ENCODE data around the gene POLR3K. TPM values are rescaled to one million over a fixed set of nuclear protein-coding genes. Genes with fewer than 3 reads are reported as not detected.

Gene POLR3K
- total RNA-seq, 2 donors from 2014 or later: 40.6 to 44.3 TPM

DNA sequence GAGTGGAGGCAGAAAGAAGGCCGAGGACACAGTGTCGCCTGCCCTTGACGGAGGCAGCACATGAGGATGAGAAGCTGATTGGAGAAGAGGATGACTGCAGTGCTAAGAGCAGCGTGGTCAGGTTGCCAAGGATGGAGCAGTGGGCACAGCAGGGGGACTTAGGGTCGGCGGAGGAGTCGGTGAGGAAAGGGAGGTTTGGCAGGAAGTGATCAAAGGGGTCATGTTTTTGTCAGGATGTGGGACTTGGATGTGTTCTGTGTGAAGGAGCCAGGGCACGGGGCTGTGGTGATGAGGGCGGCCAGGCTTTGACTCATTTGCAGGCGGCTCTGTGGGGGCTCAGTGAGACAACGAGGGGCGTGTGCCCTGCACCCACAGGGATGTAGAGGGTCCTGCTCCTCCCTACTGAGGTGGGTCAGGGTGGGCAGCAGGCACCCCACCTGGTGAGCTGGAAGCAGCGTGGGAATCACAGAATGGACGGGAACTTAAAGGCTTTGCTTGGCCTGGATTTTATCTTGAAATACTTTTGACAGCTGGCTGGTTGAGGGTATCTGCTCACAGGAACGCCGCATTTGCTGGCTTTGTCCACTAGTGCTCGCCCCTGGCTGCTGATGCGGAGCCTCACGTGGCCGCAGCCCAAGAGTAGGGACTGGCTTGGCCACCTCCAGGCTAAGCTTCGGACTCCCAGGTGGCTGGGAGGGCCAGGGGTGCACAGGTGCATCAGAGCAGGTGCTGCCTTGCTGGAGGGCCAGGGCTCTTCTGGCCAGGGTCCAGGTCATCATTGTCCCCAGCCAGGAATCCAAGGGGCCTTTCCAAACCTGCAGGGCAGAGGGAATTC is 30.6 kb upstream of the POLR3K start:
- DNase-seq (ENCODE audit: low spot score in 2 of 2): no peak
- no peaks in the 10 kb centered on the region for H3K9me3 Mint-ChIP-seq
- H3K36me3 Mint-ChIP-seq: peaks cover 0 to 4% of the 10 kb centered on the region in 2 donors
- H3K27ac Mint-ChIP-seq: peak overlapping the region; percentile 87 to 89
- ATAC-seq: peak; percentile 21 to 31

DNA sequence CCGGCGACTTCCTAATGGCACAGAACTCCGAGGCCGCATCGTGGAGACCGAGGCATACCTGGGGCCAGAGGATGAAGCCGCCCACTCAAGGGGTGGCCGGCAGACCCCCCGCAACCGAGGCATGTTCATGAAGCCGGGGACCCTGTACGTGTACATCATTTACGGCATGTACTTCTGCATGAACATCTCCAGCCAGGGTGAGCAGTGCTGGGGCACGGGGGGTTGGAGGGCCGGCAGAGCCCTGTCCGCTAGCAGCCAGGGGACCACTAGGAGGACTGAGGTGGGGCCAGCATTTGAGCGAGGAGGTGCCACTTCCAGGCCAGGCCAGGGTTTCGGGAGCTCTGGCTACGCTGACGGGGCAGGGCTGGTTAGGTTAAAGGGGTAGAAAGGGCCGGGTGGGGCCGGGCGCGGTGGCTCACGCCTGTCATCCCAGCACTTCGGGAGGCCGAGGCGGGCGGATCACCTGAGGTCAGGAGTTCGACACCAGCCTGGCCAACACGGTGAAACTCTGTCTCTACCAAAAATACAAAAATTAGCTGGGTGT is 29.7 kb upstream of the POLR3K start:
- H3K27ac Mint-ChIP-seq: peak overlapping the region in 1 of 2 donors; percentile 89
- peaks cover 0 to 8% of the 10 kb centered on the region in 2 donors for H3K36me3 Mint-ChIP-seq
- DNase-seq (ENCODE audit: low spot score in 2 of 2) (no peak), ATAC-seq (no peak)
- H3K9me3 Mint-ChIP-seq: no peaks in the 10 kb centered on the region

GRCh38 chr16:79151-80054 is 26.0 kb upstream of the POLR3K start:
- no peak for DNase-seq (ENCODE audit: low spot score in 2 of 2)
- H3K36me3 Mint-ChIP-seq: peaks cover 0 to 8% of the 10 kb centered on the region in 2 donors
- no peaks in the 10 kb centered on the region for H3K9me3 Mint-ChIP-seq
- no peak for ATAC-seq
- H3K27ac Mint-ChIP-seq: peak overlapping the region; percentile 85 to 93

DNA sequence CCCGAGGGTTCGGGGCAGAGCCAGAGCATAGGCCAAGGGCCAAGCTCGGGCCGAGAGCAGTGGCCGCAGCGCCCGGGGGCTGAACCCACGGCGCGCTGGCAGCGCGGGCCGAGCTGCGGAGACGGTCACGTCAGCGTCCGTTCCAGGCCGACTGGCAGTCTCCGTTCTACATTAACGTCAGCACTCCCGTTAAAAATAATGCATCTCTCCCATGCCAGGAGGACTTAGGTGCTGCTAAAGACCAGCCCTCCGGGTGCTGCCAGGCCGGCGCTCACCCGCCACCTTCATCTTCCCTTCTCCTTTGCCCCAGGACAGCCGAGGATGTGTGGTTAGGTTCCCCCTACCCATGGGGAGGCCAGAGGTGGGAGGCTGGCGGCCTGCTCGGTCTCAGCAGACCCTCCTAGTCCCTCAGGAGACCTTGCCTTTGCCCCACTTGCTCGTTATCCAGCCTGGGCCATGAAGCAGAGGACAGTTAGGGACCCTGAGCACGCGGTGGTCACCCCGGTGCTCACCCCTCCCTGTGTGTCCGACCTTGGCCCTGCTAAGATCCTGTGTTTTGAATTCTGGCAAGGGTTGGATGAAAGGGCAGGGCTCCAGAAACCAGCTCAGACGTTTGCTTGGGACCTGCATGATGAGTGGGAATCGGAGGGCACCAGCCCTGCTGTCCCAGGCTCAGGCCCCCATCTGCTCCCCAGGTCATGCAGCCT is 25.2 kb upstream of the POLR3K start:
- peak; percentile 8 to 33 for ATAC-seq
- Mint-ChIP-seq H3K27ac (peak overlapping the region; percentile 85 to 93), H3K36me3 (peaks cover 0 to 8% of the 10 kb centered on the region in 2 donors), H3K9me3 (no peaks in the 10 kb centered on the region)
- DNase-seq (ENCODE audit: low spot score in 2 of 2): no peak

DNA sequence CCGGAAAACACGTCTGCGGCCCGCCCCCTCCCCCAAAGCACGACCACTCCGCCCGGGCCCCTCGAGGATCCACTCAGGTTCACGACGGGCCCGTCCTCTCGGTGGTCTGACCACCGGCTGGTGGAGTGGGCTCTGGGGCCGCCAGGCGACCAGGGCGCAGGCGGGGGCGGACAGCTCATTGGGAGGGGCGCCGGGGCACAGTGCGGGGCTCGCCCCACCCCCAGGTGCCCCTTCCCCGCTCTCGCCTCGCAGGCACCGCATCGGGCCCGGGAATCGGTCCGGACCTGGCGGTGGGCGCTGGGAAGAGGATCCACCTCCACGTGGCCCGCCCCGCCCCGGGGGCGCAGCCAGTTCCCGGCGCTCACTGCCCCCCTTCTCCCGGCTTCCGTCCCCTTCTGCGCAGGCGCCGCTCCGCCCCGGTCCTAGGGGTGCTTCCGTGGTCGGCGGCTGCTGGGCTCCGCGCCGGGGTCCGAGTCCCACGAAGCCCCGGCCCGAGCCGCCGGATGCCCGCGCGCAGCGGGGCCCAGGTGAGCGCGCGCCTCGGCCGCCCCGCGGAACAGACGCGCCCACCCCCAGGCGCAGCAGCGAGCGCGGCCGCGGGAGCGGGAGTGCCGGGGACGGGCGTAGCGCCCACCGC is 24.5 kb upstream of the POLR3K start, which contains the start of gene MPG:
Gene MPG, plus strand, starts transcription at position 419 of the 637 bp plus-strand sequence. Its CDS starts 85 bp downstream, at position 504.
- peak within 1 kb of the TSS; percentile 85 to 93 for H3K27ac Mint-ChIP-seq
- DNase-seq (ENCODE audit: low spot score in 2 of 2) (peak; percentile 85 to 86), ATAC-seq (peak; percentile 81 to 82)
- H3K9me3 Mint-ChIP-seq: no peaks in the 10 kb centered on the region
- H3K36me3 Mint-ChIP-seq: peaks cover 3 to 12% of the 10 kb centered on the region in 2 donors

DNA sequence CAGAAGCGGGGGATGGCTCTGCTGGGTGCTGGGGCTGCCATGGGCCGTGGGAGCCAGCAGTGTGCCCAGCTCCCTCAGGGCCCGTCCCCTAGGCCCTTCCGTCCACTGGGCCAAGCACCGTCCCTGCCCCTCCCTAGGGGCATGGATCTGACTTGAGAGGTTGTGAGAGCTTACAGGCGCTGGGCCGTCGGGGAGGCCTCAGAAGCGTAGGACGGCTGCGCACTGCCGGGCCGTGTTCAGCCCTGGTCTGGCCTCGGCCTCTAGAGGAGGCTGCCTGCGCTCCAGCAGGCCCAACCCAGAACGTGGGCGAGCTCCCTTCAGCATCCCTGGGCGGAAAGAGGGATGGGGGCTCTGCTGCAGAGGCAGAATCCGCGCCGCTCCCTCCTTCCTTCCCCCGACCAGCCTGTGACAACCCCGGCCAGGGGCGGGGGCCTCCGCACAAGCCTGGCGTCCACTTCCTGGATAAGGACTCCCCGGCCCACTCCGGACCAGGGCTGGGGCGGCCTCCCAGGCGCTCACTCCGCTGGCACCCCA is 23.9 kb upstream of the POLR3K start:
- peak; percentile 45 to 60 for ATAC-seq
- H3K36me3 Mint-ChIP-seq: peaks cover 6 to 14% of the 10 kb centered on the region in 2 donors
- no peaks in the 10 kb centered on the region for H3K9me3 Mint-ChIP-seq
- DNase-seq (ENCODE audit: low spot score in 2 of 2): peak in 1 of 2 donors; percentile 52
- H3K27ac Mint-ChIP-seq: peak overlapping the region in 1 of 2 donors; percentile 74

DNA sequence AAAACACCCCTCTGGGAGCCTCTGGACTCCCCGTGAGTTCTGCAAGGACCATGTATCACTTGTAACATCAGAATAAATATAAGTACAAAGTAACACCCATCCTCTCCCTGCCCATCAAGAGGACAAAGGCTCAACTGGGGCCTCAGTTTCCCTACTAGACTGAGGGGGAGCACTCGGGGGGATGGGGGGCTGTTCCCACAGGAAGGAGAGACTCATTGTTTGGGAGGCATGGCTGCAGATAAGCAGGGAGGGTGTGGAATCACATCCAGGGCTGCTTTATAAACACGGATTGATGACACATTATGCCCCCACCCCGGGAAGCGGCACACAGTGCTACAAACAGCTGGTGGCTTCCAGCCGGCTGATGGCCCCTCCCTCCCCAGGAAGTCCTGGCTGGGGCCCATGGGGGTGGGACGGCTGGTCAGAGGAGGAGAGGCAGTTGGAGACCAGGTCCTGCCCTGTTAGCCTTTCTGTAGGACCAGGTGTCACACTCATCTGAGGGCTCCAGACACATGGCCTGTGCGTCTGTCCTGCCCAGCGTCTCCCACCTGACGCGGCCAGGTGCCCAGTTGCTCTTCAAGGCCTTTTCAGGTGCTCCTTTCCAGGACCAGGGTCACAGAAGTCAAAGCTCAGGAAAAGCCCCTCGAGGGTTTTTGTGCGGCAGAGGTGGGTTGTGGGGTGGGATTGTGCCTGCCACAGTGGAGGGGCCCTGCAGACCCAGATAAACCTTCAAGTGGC is 23.3 kb upstream of the POLR3K start:
- DNase-seq (ENCODE audit: low spot score in 2 of 2) (no peak), ATAC-seq (peak in 1 of 2 donors; percentile 24)
- peaks cover 6 to 14% of the 10 kb centered on the region in 2 donors for H3K36me3 Mint-ChIP-seq
- H3K9me3 Mint-ChIP-seq: no peaks in the 10 kb centered on the region
- peak overlapping the region in 1 of 2 donors; percentile 74 for H3K27ac Mint-ChIP-seq

- H3K27ac Mint-ChIP-seq: peak overlapping the region in 1 of 2 donors; percentile 74
- peaks cover 6 to 14% of the 10 kb centered on the region in 2 donors for H3K36me3 Mint-ChIP-seq
- ATAC-seq (no peak), DNase-seq (ENCODE audit: low spot score in 2 of 2) (no peak)
- H3K9me3 Mint-ChIP-seq: no peaks in the 10 kb centered on the region
Measured at GRCh38 chr16:75580-76501, 22.4 kb upstream of the POLR3K start.

GRCh38 chr16:74747-75334 is 21.4 kb upstream of the POLR3K start:
- Mint-ChIP-seq H3K27ac (no peak overlapping the region), H3K36me3 (peaks cover 6 to 12% of the 10 kb centered on the region in 2 donors), H3K9me3 (no peaks in the 10 kb centered on the region)
- DNase-seq (ENCODE audit: low spot score in 2 of 2) (no peak), ATAC-seq (no peak)

- no peaks in the 10 kb centered on the region for H3K9me3 Mint-ChIP-seq
- peaks cover 6 to 10% of the 10 kb centered on the region in 2 donors for H3K36me3 Mint-ChIP-seq
- H3K27ac Mint-ChIP-seq: no peak overlapping the region
- ATAC-seq (no peak), DNase-seq (ENCODE audit: low spot score in 2 of 2) (no peak)
Measured at GRCh38 chr16:74051-74746, 20.8 kb upstream of the POLR3K start.

DNA sequence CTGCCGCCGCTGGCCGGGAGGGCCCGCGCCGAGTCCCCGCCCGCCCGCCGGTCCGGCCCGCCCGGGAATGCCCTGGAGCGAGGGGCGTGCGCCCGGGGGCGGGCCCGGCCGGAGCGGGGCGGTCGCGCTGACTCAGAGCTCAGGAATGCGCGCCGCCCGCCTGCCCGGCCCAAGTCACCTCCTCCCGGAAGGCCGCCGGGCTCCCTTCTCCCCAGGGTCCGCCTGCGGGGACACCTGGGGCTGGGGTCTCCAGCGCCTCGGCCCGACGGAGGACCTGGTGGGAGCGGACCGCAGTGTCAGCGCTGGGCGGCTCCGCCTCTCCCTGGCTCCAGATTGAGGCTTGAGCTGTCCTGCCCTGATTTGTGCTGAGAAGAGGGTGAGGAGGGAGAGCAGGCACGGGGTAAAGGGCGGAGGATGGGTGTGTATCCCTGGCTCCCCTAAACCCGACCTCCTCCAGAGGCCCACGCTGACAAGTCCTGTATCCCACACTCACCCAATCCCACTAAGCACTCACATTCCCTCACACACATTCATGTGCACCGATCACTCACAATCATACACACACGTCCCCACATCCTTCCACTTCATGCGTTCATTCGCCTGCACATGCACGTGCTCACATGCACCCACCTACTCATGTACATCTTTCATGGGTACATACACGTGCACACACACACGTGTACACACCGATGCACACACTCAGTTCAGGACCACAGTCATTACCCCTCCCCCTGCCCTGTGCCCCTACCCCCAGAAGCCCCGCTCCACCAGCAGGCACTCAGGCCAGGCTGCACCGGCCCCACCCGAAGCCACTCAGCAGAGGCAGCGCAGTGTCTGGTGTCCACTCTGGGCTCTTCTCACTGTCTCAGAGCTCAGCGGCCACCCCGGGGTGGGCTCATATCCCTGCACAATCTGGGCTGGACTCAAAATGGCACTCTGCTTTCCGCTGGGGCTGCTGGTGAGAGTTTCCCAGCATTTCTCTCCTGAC is 19.4 kb upstream of the POLR3K start, which contains the start of gene RHBDF1:
Gene RHBDF1, minus strand, starts transcription at position 71 of the 988 bp plus-strand sequence. CDS start 7,616 bp downstream, outside the sequence.
- peaks cover 5 to 6% of the 10 kb centered on the region in 2 donors for H3K36me3 Mint-ChIP-seq
- H3K9me3 Mint-ChIP-seq: no peaks in the 10 kb centered on the region
- peak within 1 kb of the TSS in 1 of 2 donors; percentile 66 for H3K27ac Mint-ChIP-seq
- ATAC-seq (peak; percentile 53 to 60), DNase-seq (ENCODE audit: low spot score in 2 of 2) (no peak)
